Gastrocnemius medialis (tissue), 4 donors: Measurements from ENCODE around the gene TAS2R13. TPM values are rescaled to one million over a fixed set of nuclear protein-coding genes. Genes with fewer than 3 reads are reported as not detected.

Experiments
- ATAC-seq, 2 donors: fragments of 150-250 bp; one replicate each; pipeline ENCODE4 v1.9.1; 2016
- DNase-seq, 2 donors: peaks; one replicate each; pipeline ENCODE4 v3.0.0-alpha.2; 2019
- H3K27ac ChIP-seq, 4 donors: fragments of 200-600 bp; sonication (generic); 1 replicate in 1 of 4; 2 replicates in 3 of 4; pipeline ENCODE4 v1.5.1; 2016 to 2018; ENCODE audit warnings: mild to moderate bottlenecking in 2 of 4, moderate library complexity in 1 of 4
- H3K27me3 ChIP-seq, 3 donors: fragments of 200-600 bp; sonication (generic) in 2 of 3; 1 replicate in 1 of 3; 2 replicates in 2 of 3; pipeline versions ENCODE4 v1.5.1 to v1.6.0; 2016 to 2019; ENCODE audit warnings: mild to moderate bottlenecking in 1 of 3, moderate library complexity in 1 of 3
- H3K36me3 ChIP-seq, 2 donors: fragments of 200-600 bp; sonication (generic) in 1 of 2; one replicate each; pipeline ENCODE4 v1.5.1; 2017 to 2018
- H3K4me1 ChIP-seq, 2 donors: fragments of 200-600 bp; sonication (generic) in 1 of 2; one replicate each; pipeline ENCODE4 v1.5.1; 2016 to 2017; ENCODE audit warnings: mild to moderate bottlenecking in 2 of 2
- H3K4me3 ChIP-seq, 4 donors: fragments of 200-600 bp; sonication (generic) in 3 of 4; 1 replicate in 1 of 4; 2 replicates in 3 of 4; pipeline ENCODE4 v1.5.1; 2016 to 2019; ENCODE audit warnings: mild to moderate bottlenecking in 2 of 4
- H3K9me3 ChIP-seq, 3 donors: fragments of 200-600 bp; sonication (generic) in 2 of 3; 1 replicate in 1 of 3; 2 replicates in 2 of 3; pipeline ENCODE4 v1.5.1; 2016 to 2019
- CTCF ChIP-seq, 5 experiments: fragments of 450-650 bp in 3 of 5; fragments of 200-600 bp in 2 of 5; sonication (generic) in 2 of 5; IDR thresholded peaks in 4 of 5; conservative IDR thresholded peaks in 1 of 5; 1 replicate in 4 of 5; 2 replicates in 1 of 5; pipeline ENCODE4 v1.5.1; 2016 to 2019; ENCODE audit warnings: antibody characterized with exemption in 5 of 5, mild to moderate bottlenecking in 3 of 5, moderate library complexity in 3 of 5
- POLR2A ChIP-seq, 2 donors: fragments of 450-650 bp; IDR thresholded peaks; one replicate each; pipeline ENCODE4 v1.6.1; 2017; ENCODE audit warnings: antibody characterized with exemption in 2 of 2, mild to moderate bottlenecking in 2 of 2, moderate library complexity in 2 of 2
- in situ Hi-C, 4 donors: fragments of 200-750 bp; cut with MboI; loops; one replicate each; pipeline versions ENCODE4 v1.15.0 to v1.8.0; 2017; ENCODE audit warnings: low sequenced_read_pairs in 4 of 4
- intact Hi-C: fragments of 100-400 bp; cut with DNase I; formaldehyde crosslinking; loops from one replicate; pipeline ENCODE4 v1.15.1; 2023; ENCODE audit warnings: low total_unique reads
- total RNA-seq, 4 donors: library from RNA; depleted of rRNA; stranded (reverse); fragments of >200 nt; gene quantifications; one replicate each; pipeline versions ENCODE4 v1.1.0 to v1.2.3, GENCODE V29; 2016

The TAS2R13 gene
- total RNA-seq, result 1 to 10 TPM in 1 of 4 donors, under 1 TPM in 1, not detected in 2; 0.26 to 3.8 TPM

GRCh38 chr12:10909462-10909861, at the start of gene TAS2R13:
TAS2R13 (minus strand) TSS chr12:10909562; CDS start chr12:10909298, 264 bp downstream.
- in situ Hi-C loops, result no loop called here
- Histone ChIP-seq H3K27ac (no peak within 1 kb of the TSS), H3K4me3 (no peak within 1 kb of the TSS), H3K27me3 (no peaks in the 10 kb centered on the region), H3K9me3 (no peaks in the 10 kb centered on the region), H3K36me3 (no peaks in the 10 kb centered on the region), H3K4me1 (no peaks in the 10 kb centered on the region)
- intact Hi-C loops, result no loop called here
- ATAC-seq (no peak), DNase-seq (no peak)
- no peak for TF ChIP-seq CTCF (IDR thresholded peaks at IDR 0.05 in 4 of 5, conservative IDR thresholded peaks at IDR 0.05 in 1 of 5)
- no peak for TF ChIP-seq POLR2A (IDR thresholded peaks at IDR 0.05)

GRCh38 chr12:10957741-10958140, 48.4 kb upstream of the TAS2R13 start:
- Histone ChIP-seq H3K4me3 (no peak overlapping the region), H3K27ac (no peak overlapping the region), H3K9me3 (no peaks in the 10 kb centered on the region), H3K4me1 (peaks cover 4 to 5% of the 10 kb centered on the region in 2 donors), H3K27me3 (no peaks in the 10 kb centered on the region), H3K36me3 (no peaks in the 10 kb centered on the region)
- intact Hi-C loops, result no loop called here
- no peak for ATAC-seq
- TF ChIP-seq CTCF (IDR thresholded peaks at IDR 0.05 in 4 of 5, conservative IDR thresholded peaks at IDR 0.05 in 1 of 5) (no peak), POLR2A (IDR thresholded peaks at IDR 0.05) (no peak)
- in situ Hi-C loops, result no loop called here
- DNase-seq, result no peak

- H3K36me3 ChIP-seq, result no peaks in the 10 kb centered on the region
- H3K9me3 ChIP-seq, result no peaks in the 10 kb centered on the region
- in situ Hi-C loops, result no loop called here
- H3K4me3 ChIP-seq, result no peak overlapping the region
- ATAC-seq, result no peak
- intact Hi-C loops, result no loop called here
- H3K27ac ChIP-seq, result no peak overlapping the region
- no peak for TF ChIP-seq POLR2A (IDR thresholded peaks at IDR 0.05)
- no peak for TF ChIP-seq CTCF (IDR thresholded peaks at IDR 0.05 in 4 of 5, conservative IDR thresholded peaks at IDR 0.05 in 1 of 5)
- no peak for DNase-seq
- peaks cover 7 to 15% of the 10 kb centered on the region in 2 donors for H3K4me1 ChIP-seq
- H3K27me3 ChIP-seq, result no peaks in the 10 kb centered on the region
Measured at GRCh38 chr12:10956085-10956484, 46.7 kb upstream of the TAS2R13 start.

GRCh38 chr12:10952645-10953044, 43.3 kb upstream of the TAS2R13 start:
- TF ChIP-seq POLR2A (IDR thresholded peaks at IDR 0.05), result no peak
- TF ChIP-seq CTCF (IDR thresholded peaks at IDR 0.05 in 4 of 5, conservative IDR thresholded peaks at IDR 0.05 in 1 of 5), result no peak
- DNase-seq (peak in 1 of 2 donors; percentile 14), ATAC-seq (peak in 1 of 2 donors; percentile 66)
- intact Hi-C loops, result no loop called here
- H3K9me3 ChIP-seq, result no peaks in the 10 kb centered on the region
- no peak overlapping the region for H3K4me3 ChIP-seq
- no peak overlapping the region for H3K27ac ChIP-seq
- H3K36me3 ChIP-seq, result no peaks in the 10 kb centered on the region
- in situ Hi-C loops, result no loop called here
- peaks cover 7 to 15% of the 10 kb centered on the region in 2 donors for H3K4me1 ChIP-seq
- no peaks in the 10 kb centered on the region for H3K27me3 ChIP-seq

GRCh38 chr12:10943167-10943566, 33.8 kb upstream of the TAS2R13 start:
- Histone ChIP-seq H3K36me3 (no peaks in the 10 kb centered on the region), H3K27ac (no peak overlapping the region), H3K27me3 (no peaks in the 10 kb centered on the region), H3K9me3 (no peaks in the 10 kb centered on the region), H3K4me1 (no peaks in the 10 kb centered on the region), H3K4me3 (no peak overlapping the region)
- DNase-seq (no peak), ATAC-seq (no peak)
- TF ChIP-seq POLR2A (IDR thresholded peaks at IDR 0.05), result no peak
- no peak for TF ChIP-seq CTCF (IDR thresholded peaks at IDR 0.05 in 4 of 5, conservative IDR thresholded peaks at IDR 0.05 in 1 of 5)
- intact Hi-C loops (no loop called here), in situ Hi-C loops (no loop called here)
